Effector memory CD4-positive, alpha-beta T cell (primary cell): ENCODE data around the gene ZFYVE9.

Experiments
- DNase-seq, 3 donors: peaks; one replicate each; pipeline ENCODE4 v3.0.0-alpha.2; 2020
- H3K27ac ChIP-seq: 2 replicates; pipeline ENCODE4 v1.7.0; 2013; ENCODE audit warnings: mild to moderate bottlenecking, low read length, moderate library complexity; ENCODE audit not compliant: insufficient read depth, poor library complexity, severe bottlenecking
- H3K27me3 ChIP-seq: replicated peaks from 2 replicates; pipeline ENCODE4 v1.7.0; 2013; ENCODE audit warnings: mild to moderate bottlenecking, low read length; ENCODE audit not compliant: insufficient read depth, control insufficient read depth, poor library complexity, severe bottlenecking
- H3K36me3 ChIP-seq: 2 replicates; pipeline ENCODE4 v1.7.0; 2013; ENCODE audit warnings: mild to moderate bottlenecking, low read length, moderate library complexity; ENCODE audit not compliant: control insufficient read depth, insufficient read depth
- H3K4me1 ChIP-seq: 2 replicates; pipeline ENCODE4 v1.7.0; 2013; ENCODE audit warnings: low read length, mild to moderate bottlenecking; ENCODE audit not compliant: control insufficient read depth, insufficient read depth, poor library complexity, severe bottlenecking
- H3K4me3 ChIP-seq: 2 replicates; pipeline ENCODE4 v1.7.0; 2013; ENCODE audit warnings: low read length, low read depth, mild to moderate bottlenecking; ENCODE audit not compliant: insufficient read depth, poor library complexity, severe bottlenecking
- H3K9me3 ChIP-seq: 2 replicates; pipeline ENCODE4 v1.7.0; 2013; ENCODE audit warnings: mild to moderate bottlenecking, low read length, moderate library complexity; ENCODE audit not compliant: control insufficient read depth

Gene ZFYVE9

GRCh38 chr1:52266507-52266906, 124.6 kb downstream of the ZFYVE9 start:
- no peaks in the 10 kb centered on the region for H3K9me3 ChIP-seq
- H3K27ac ChIP-seq: no peak overlapping the region
- H3K4me3 ChIP-seq: no peak overlapping the region

DNA sequence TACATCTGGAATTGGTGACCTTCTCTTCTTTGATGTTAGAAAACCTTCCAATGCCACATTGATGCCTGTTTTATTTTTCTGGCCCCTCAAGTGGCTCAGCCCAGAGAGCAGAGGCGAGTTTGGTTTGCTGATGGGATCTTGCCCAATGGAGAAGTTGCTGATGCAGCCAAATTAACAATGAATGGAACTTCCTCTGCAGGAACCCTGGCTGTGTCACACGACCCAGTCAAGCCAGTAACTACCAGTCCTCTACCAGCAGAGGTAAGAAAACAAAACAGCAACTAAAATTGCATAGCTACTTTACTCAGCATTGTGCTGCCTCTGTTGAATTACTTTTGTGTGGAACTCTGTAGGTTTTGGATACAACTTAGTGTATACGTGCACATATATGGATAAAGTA, 126.5 kb downstream of the ZFYVE9 start:
- Histone ChIP-seq H3K36me3 (no peaks in the 10 kb centered on the region), H3K4me1 (no peaks in the 10 kb centered on the region), H3K9me3 (no peaks in the 10 kb centered on the region), H3K27me3 (no peaks in the 10 kb centered on the region), H3K4me3 (no peak overlapping the region), H3K27ac (no peak overlapping the region)
- no peak for DNase-seq

More at GRCh38 chr1:52266507-52266906, 124.6 kb downstream of the ZFYVE9 start:
- DNase-seq: no peak
- no peaks in the 10 kb centered on the region for H3K27me3 ChIP-seq
- H3K36me3 ChIP-seq: no peaks in the 10 kb centered on the region
- H3K4me1 ChIP-seq: no peaks in the 10 kb centered on the region

- Histone ChIP-seq H3K27ac (no peak overlapping the region), H3K36me3 (no peaks in the 10 kb centered on the region), H3K4me1 (no peaks in the 10 kb centered on the region), H3K4me3 (no peak overlapping the region), H3K9me3 (no peaks in the 10 kb centered on the region), H3K27me3 (no peaks in the 10 kb centered on the region)
- no peak for DNase-seq
Observed at GRCh38 chr1:52281518-52281917, 139.6 kb downstream of the ZFYVE9 start.

GRCh38 chr1:52288286-52288685, 146.4 kb downstream of the ZFYVE9 start:
- Histone ChIP-seq H3K9me3 (no peaks in the 10 kb centered on the region), H3K4me3 (no peak overlapping the region), H3K27me3 (no peaks in the 10 kb centered on the region), H3K36me3 (no peaks in the 10 kb centered on the region), H3K27ac (no peak overlapping the region), H3K4me1 (no peaks in the 10 kb centered on the region)
- DNase-seq: no peak

DNA sequence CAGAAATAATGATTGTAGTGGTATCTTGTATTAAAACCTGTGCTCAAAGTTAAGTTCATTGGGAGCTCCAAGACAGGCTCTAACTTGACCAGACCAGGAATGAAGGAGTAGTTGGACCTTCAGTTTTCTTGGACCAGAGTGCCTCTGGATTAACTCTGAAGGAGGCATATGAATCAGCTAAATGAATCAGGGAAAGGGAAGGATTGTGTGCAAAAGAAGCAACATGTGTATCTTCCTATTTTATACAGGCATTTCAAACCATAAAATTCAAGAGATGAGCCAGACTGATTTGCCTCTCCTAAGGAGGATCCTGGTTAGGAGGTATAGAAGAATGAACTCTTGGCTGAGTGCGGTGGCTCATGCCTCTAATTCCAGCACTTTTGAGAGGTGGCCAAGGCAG, 152.7 kb downstream of the ZFYVE9 start:
- H3K36me3 ChIP-seq: no peaks in the 10 kb centered on the region
- no peaks in the 10 kb centered on the region for H3K9me3 ChIP-seq
- H3K4me1 ChIP-seq: no peaks in the 10 kb centered on the region
- H3K4me3 ChIP-seq: no peak overlapping the region
- no peak for DNase-seq
- no peak overlapping the region for H3K27ac ChIP-seq
- no peaks in the 10 kb centered on the region for H3K27me3 ChIP-seq

- H3K4me1 ChIP-seq: no peaks in the 10 kb centered on the region
- no peak overlapping the region for H3K27ac ChIP-seq
- H3K4me3 ChIP-seq: no peak overlapping the region
- H3K27me3 ChIP-seq: no peaks in the 10 kb centered on the region
- no peaks in the 10 kb centered on the region for H3K9me3 ChIP-seq
- no peak for DNase-seq
- H3K36me3 ChIP-seq: no peaks in the 10 kb centered on the region
Observed at GRCh38 chr1:52296345-52296744, 154.5 kb downstream of the ZFYVE9 start.

DNA sequence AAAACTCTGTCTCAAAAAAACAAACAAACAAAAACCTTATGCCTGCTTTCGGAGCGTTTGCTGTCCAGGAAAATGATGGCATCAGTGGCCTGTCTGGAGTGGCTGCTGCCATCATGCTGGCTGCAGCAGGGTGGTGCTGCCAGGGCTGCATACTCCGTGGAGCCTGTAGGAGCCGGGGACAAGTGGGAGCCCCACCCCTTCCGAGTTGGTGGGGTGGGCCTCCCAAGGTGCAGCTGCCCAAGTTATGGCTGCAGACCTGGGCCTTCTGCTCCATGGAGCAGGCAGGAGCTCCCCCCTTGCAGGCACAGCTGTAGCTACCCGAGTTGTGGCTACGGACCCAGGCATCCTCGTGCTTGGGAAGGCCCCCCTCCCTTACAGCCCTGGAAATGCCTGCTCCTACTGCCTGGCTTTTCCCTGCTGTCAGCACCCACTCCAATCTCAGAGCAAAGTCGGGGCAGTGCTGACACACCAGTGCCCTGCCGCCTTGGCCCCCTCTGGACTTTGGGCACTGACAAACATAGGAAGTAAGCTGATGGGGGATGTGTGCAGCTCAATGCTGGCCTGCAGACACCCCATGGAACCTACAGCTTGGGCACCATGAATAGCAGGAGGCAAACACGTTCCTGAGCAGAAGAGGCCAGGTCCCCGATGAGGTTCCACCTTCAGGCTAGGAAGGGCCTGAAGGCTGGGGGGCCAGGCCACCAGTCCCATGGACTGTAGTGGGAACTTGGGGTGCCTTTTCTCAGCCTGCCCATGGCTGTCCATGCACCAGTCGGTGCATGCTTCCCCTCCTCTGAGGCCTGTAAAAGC, 163.7 kb downstream of the ZFYVE9 start:
- Histone ChIP-seq H3K4me1 (no peaks in the 10 kb centered on the region), H3K27ac (no peak overlapping the region), H3K4me3 (no peak overlapping the region), H3K9me3 (no peaks in the 10 kb centered on the region), H3K36me3 (no peaks in the 10 kb centered on the region), H3K27me3 (no peaks in the 10 kb centered on the region)
- DNase-seq: no peak

DNA sequence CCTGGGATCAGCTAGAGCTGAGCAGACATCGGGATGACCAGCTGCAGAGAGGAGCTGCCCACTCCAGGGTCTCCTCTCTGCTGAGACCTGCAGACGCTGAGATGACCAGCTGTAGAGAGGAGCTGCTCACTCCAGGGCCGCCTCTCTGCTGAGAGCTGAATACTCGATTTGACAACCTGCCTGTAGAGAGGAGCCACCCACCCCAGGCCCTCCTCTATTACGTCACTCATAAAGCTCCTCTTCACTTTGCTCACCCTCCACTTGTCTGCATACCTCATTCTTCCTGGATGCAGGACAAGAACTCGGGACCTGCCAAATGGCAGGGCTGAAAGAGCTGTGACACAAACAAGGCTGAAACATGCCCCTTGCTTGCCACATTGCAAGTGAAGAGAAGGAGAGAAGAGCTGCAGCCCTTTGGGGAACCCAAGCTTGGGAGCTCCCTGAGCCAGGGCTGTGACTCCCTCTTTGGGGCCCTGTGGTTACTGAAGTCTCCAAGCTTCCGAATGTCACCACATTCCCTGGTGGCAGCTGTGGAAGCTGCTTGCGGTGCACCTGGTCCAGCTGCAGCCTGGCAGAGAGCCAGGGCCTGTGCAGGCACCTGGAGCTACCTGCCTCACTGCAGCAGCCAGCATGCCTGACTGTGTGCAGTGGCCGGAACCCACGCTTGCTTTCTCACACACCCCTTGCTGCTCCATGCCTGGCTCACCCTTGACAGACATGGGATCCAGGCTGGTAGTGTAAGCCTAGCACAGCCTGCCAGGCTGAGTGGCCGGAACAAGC, 164.5 kb downstream of the ZFYVE9 start:
- Histone ChIP-seq H3K36me3 (no peaks in the 10 kb centered on the region), H3K27me3 (no peaks in the 10 kb centered on the region)
- DNase-seq: no peak

GRCh38 chr1:52321061-52321460, 179.2 kb downstream of the ZFYVE9 start:
- H3K27me3 ChIP-seq: no peaks in the 10 kb centered on the region
- no peaks in the 10 kb centered on the region for H3K4me1 ChIP-seq
- no peak overlapping the region for H3K4me3 ChIP-seq
- H3K27ac ChIP-seq: no peak overlapping the region
- no peaks in the 10 kb centered on the region for H3K9me3 ChIP-seq
- H3K36me3 ChIP-seq: no peaks in the 10 kb centered on the region
- DNase-seq: no peak

More for the DNA sequence above, 164.5 kb downstream of the ZFYVE9 start:
- no peaks in the 10 kb centered on the region for H3K9me3 ChIP-seq
- H3K27ac ChIP-seq: no peak overlapping the region
- no peaks in the 10 kb centered on the region for H3K4me1 ChIP-seq
- no peak overlapping the region for H3K4me3 ChIP-seq

DNA sequence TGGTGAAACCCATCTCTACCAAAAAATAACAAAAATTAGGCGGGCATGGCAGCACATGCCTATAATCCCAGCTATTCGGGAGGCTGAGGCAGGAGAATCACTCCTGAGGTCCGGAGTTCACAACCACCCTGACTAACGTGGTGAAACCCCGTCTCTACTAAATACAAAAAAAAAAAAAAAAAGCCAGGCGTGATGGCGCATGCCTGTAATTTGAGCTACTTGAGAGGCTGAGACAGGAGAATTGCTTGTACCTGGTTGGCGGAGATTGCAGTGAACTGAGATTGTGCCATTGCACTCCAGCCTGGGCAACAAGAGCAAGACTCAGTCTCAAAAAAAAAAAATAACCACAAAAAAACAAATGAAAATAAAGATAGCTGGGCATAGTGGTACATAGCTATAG, 181.8 kb downstream of the ZFYVE9 start:
- Histone ChIP-seq H3K27ac (no peak overlapping the region), H3K4me3 (no peak overlapping the region), H3K27me3 (no peaks in the 10 kb centered on the region), H3K4me1 (no peaks in the 10 kb centered on the region), H3K36me3 (no peaks in the 10 kb centered on the region), H3K9me3 (no peaks in the 10 kb centered on the region)
- DNase-seq: no peak
